ENCODE measurements around the gene SPRR5.

GRCh38 chr1:152942161-152942560 is 4.8 kb upstream of the SPRR5 start:
- TF ChIP-seq USF1 (IDR thresholded peaks at IDR 0.05; ENCODE audit: borderline replicate concordance, low read depth) (no peak), CTCF (IDR thresholded peaks at IDR 0.05) (no peak), RFX5 (IDR thresholded peaks at IDR 0.05; ENCODE audit: low read length) (no peak), RAD21 (IDR thresholded peaks at IDR 0.05; ENCODE audit: low read length) (no peak), POLR2AphosphoS5 (IDR thresholded peaks at IDR 0.05; ENCODE audit: low read depth, low read length) (no peak), MAX (IDR thresholded peaks at IDR 0.05; ENCODE audit: low read depth) (no peak), ZBTB33 (IDR thresholded peaks at IDR 0.05; ENCODE audit: borderline replicate concordance, low read depth) (no peak), REST (IDR thresholded peaks at IDR 0.05; ENCODE audit: low read depth, low read length) (no peak), EZH2phosphoT487 (IDR thresholded peaks at IDR 0.05; ENCODE audit: borderline replicate concordance, low read depth) (no peak), GABPA (IDR thresholded peaks at IDR 0.05; ENCODE audit: low read depth) (no peak), TEAD4 (IDR thresholded peaks at IDR 0.05; ENCODE audit: borderline replicate concordance, insufficient read depth) (no peak), JUND (IDR thresholded peaks at IDR 0.05) (no peak), RCOR1 (IDR thresholded peaks at IDR 0.05; ENCODE audit: low read length) (no peak)
